Measurements from ENCODE around the gene IFNGR1.

DNA sequence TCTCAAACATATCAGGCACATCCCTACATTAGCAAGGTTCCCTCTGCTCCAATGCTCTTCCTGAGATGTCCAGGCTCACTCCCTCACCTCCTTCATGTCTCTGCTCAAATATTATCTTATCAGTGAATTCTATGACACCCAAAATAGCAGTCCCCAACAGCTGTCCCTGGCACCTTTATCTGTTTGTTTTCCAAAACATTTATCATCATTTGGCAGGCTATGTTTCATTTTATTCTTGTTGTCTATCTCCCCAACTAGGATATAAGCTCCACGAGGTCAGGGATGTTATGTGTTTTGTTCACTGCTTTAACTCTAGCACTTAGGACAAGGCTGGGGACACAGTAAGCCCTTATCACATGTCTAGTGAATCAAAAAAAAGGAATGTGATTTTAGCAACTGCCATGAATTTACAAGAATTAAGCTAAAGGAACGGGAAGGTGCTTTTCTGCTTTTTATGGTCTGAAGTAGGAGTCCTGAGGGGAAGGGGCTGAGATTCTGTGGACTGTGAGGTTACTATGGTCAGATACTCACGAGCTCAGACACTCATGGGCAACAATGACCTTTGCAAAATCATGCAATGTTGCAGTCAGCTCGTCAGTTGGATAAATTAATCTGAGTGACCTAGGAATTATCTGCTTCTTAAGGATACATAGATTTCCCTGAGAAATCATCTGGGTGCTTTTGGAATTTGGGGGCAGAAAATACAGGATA is 43.9 kb downstream of the IFNGR1 start:
- TF ChIP-seq, protein P1, sequence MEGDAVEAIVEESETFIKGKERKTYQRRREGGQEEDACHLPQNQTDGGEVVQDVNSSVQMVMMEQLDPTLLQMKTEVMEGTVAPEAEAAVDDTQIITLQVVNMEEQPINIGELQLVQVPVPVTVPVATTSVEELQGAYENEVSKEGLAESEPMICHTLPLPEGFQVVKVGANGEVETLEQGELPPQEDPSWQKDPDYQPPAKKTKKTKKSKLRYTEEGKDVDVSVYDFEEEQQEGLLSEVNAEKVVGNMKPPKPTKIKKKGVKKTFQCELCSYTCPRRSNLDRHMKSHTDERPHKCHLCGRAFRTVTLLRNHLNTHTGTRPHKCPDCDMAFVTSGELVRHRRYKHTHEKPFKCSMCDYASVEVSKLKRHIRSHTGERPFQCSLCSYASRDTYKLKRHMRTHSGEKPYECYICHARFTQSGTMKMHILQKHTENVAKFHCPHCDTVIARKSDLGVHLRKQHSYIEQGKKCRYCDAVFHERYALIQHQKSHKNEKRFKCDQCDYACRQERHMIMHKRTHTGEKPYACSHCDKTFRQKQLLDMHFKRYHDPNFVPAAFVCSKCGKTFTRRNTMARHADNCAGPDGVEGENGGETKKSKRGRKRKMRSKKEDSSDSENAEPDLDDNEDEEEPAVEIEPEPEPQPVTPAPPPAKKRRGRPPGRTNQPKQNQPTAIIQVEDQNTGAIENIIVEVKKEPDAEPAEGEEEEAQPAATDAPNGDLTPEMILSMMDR (IDR thresholded peaks at IDR 0.05): no peak
- TF ChIP-seq EZH2 (IDR thresholded peaks at IDR 0.05) (no peak), EZH2phosphoT487 (IDR thresholded peaks at IDR 0.05) (no peak)

Data from neural progenitor cell (in vitro differentiated cells).